Hematopoietic multipotent progenitor cell (in vitro differentiated cells): ENCODE measurements around the gene PALLD. TPM values are rescaled to one million over a fixed set of nuclear protein-coding genes. Genes with fewer than 3 reads are reported as not detected.
"Not testable (repeated sequence)": the region's sequence is repeated elsewhere in the genome, so short reads cannot be mapped to it uniquely, and the experiment has no call there.

Experiments used
- DNase-seq, 3 donors: peaks; one replicate each; pipeline ENCODE4 v3.0.0-alpha.2; 2011 to 2015; ENCODE audit warnings: low read depth in 2 of 3, low spot score in 2 of 3
- total RNA-seq: library from RNA; depleted of rRNA; stranded (reverse); fragments of >200 nt; gene quantifications from one replicate; pipeline ENCODE4 v1.2.3, GENCODE V29; 2012

PALLD gene
- 5.9 TPM for total RNA-seq

DNA sequence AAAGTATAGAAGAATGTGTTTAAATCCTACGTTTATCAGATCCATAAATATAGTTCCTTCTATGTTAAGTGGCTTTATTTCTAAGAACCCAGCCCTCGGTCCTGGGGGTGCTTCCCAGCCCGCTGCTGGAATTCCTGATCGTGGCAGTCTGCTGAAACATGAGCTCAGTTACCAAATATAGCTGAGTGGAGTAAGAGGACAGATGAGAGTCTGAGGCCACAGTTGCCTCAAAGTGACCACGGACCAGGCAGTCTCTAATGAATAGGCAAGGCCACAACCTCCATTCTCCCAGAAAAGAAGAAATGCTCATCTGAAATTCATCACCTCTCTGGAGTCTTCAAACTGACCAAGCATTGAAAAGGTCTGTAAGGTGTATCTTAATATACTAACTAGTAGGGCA is at the start of gene PALLD:
Gene PALLD, plus strand, starts transcription at position 219 of the 400 bp plus-strand sequence.
- DNase-seq = no peak

- not testable (repeated sequence) for DNase-seq
Measured at GRCh38 chr4:168449063-168449462, 47.8 kb upstream of the PALLD start.

DNA sequence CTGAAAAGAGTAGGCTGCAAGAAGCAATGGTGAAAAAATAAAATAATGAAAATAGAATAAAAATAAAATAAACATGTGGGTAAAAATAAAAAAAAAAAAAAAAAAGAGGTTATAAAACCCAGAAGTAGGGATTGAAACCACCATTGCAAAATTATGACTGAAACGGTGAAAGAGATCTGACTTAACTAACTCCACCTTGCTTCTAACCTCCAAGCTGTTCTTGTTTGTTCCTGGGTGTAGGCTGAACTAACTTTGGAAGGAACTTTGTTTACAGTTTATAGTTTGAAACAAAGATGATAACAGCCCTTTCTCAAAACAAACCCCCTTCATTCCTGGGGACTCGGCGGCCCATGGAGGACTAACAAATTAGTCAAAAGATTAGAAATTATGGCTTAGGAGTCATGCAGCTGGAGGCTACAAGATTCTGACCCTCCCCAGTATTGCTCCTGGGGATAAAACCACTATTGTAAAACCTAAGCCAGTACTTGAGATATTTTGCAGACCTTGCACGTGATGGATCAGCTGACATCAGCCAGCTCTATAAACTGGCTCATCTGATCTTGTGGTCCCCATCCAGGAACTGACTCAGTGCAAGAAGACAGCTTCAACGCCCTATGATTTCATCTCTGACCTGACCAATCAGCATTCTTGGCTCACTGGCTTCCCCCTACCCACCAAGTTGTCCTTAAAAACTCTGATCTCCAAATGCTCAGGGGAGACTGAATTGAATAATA is 47.0 kb upstream of the PALLD start:
- no peak for DNase-seq

DNA sequence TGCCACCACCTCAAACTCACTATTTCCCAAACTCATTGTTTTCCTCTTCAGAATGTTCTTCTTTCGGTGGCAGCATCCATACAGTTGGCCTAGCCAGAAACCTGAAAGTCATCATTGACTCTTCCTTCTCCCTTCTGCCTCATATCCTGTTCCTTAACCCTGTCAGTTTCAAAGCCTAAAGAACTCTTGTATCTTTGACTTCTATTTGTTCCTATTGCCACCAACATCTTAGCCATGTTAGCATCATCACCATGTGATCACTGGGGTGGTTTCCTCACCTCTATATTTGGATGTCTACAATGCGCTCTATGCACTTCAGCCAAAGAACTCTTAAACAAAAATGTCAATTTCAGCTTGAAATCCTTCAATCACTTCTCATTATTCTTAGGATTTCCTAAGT is 45.5 kb upstream of the PALLD start:
- DNase-seq = no peak

- DNase-seq = no peak
Measured at GRCh38 chr4:168451744-168452390, 45.0 kb upstream of the PALLD start.

DNA sequence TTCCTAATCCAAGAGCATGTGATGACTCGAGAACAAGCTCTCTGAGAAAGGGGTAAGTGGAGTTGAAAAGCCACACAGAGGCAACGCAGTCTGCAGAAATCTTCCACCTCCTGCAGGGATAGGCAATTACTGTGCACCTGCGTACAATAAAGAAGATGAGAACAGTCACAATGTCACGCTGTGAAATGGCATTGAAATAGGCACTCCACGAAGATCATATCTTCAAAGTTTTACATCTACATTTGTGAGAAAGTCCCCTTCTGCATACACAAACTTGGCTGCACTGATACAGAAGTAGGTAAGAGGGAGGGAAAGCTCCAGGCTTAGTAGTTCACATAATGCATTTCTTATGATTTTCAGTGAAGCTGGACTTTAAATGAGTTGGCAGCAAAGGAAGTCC is 43.7 kb upstream of the PALLD start:
- DNase-seq = no peak

GRCh38 chr4:168458256-168458655 is 38.6 kb upstream of the PALLD start:
- DNase-seq = not testable (repeated sequence)

DNA sequence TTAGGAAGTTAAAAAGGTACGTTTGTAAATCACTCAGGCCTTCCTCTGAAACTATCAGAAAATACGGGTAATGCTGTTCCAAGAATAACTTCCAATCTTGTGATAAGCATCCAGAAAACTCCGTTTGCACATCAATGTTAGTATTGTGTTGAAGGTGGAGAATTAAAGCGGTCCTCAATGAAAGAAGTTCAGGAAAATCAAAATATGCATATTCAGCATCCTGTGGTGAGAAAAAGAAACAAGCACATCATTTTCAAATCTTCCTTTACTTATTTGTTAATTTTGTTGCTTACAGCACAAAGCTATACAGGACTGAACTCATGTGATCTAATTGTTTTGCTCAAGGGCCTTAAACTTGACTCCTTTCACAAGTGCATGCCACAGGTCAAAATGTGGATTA is 35.0 kb upstream of the PALLD start:
- DNase-seq = no peak

DNA sequence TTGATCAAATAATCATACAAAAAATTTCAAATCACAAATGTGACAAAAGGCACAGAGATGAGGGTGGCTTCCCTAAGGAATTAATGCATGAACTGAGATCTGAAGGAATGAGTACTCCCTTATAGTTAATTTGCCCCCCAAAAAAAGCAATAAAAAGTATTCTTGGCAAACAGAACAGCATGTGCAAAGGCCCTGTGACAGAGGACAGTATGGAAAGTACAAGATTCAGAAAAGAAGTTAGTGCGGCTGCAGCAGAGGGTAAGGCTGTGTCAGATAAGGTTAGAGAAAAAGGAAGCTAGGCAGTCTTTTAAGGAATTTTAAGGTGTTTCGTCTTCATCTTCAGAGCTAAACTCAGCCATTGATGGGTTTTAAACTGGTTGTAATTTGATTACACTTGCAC is 23.9 kb upstream of the PALLD start:
- no peak for DNase-seq

DNA sequence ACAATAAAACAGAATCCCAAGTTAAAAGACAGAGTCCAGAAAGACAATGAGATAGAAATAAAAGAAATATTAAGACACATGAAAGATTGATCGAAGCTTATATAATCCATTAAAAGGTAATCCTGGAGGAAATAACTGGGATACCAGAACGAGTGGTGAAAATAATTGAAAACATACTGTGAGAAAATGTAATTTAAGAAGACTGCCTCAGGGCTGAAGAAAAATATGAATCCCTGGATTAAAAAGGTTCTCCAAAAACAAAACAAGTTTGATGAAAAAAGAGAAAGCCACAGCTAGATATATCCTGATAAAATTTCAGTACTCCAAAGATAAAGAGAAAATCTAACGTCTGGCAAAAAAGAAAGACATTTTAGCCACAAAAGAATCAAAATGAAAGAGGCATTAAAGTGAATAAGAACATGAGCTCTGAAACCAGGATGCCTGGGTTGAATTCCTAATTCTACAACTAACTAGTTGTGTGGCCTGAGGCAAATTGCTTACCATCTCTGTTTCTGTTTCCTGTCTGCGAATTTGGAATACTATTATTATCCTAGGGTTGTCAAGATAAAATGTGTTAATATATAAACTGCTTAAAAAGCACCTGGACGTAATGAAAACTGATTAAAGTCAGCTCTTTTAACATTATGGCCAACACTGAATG is 22.1 kb upstream of the PALLD start:
- DNase-seq = no peak

DNA sequence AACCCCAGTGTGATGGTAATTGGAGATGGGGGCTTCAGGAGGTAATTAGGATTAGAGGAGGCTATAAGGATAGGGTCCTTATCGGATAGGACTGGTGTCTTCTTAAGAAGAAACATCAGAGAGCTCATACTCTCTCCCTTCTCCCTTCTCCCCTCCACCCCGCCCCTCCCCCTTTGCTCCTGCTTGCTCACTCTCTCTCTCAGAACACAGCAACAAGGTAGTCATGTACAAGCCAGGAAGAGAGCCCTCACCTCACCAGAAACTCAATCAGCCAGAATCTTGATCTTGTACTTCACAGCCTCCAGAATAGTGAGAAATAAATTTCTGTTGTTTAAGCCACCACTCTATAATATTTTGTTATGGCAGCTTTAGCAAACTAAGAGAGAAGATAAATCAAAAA is 21.1 kb upstream of the PALLD start:
- no peak for DNase-seq

DNA sequence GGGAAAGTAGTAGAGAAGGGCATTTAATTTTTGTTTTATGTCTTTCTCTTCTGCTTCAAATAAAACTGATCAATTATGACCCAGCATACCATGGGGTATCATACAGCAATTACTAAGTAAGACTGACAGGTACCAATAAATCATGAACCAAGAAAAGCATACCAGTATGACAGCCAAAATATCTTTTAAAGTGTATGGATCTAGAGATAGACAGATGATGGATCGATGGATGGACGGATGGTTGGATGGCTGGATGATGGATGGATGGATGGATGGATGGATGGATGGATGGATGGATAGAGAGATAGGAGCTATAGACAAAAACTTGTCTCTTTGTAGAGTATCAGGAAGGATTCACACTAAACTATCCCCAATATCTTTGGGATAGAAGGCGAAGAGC is 18.0 kb upstream of the PALLD start:
- no peak for DNase-seq

DNA sequence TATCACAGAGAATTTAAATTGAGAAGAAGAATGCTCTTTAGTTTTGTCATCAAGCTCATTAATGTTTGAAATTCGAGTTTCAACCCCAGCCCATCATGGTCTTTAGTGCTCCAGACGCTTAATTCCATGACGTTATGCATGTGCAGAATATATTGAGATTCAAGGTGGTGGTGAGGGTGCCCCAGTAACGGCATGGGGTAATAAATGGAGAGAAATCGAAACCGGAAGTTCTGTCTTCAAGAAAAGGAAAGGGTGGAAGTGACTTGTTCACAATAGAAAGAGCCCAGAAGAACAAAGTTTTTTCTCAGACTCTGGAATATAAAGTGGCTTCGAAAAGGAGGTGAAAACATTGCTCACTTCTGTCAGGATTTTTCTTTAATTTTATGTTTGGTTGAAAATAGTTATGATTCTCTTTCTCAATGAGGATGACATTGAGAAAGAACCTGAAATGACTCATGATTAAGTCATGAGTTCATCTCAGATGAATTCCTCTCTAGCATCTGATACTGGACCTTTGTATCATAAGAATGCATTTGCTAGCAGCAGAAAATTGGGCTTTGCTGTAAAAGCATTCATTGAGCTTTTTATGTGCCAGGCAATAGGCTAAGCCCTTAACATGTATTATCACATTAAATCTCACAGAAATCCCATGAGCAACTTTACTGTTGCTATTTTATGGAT is 15.8 kb upstream of the PALLD start:
- peak; percentile 49 to 88 (median 70) for DNase-seq

- no peak for DNase-seq
Measured at GRCh38 chr4:168483811-168484210, 13.0 kb upstream of the PALLD start.

- no peak for DNase-seq
Measured at GRCh38 chr4:168484626-168485025, 12.2 kb upstream of the PALLD start.

GRCh38 chr4:168485156-168485910 is 11.5 kb upstream of the PALLD start:
- DNase-seq = no peak

- DNase-seq = peak in 2 of 3 donors; percentile 34 to 60
Measured at GRCh38 chr4:168486912-168487281, 10.0 kb upstream of the PALLD start.

- DNase-seq = no peak
Measured at GRCh38 chr4:168487282-168488035, 9.4 kb upstream of the PALLD start.

DNA sequence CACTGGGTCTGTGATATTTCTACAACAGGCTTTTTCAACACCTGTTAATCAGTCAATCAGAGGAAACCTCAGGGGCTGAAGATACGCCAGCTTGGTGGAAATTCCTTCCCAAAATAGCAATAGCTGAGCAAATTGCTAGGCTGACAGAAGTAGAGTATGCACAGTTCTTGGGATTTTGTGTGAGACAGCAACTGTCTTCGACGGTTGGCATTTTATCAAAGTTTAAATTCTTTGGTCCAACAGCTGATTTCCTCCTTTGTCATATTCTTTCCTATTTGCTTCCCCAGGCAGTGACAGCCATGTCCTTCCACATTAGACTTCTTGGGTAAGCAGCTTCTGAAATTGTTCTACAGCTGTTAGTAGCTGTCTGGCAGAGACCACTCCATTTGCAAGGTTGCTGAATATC is 8.0 kb upstream of the PALLD start:
- peak in 1 of 3 donors; percentile 28 for DNase-seq

- DNase-seq = no peak
Measured at GRCh38 chr4:168489616-168490015, 7.2 kb upstream of the PALLD start.
